K562 (cell line): ENCODE measurements around the gene TRIOBP. TPM values are rescaled to one million over a fixed set of nuclear protein-coding genes. Genes with fewer than 3 reads are reported as not detected.

ENCODE experiments used
- ETV6 ChIP-seq, 3 experiments: fragments of 150-350 bp in 1 of 3; sonication (generic) in 1 of 3; formaldehyde crosslinking in 1 of 3; IDR thresholded peaks; 2 replicates each; pipeline versions ENCODE4 v1.6.1 to v1.8.0; 2014 to 2022; ENCODE audit warnings: borderline replicate concordance in 2 of 3, low read depth in 2 of 3, antibody characterized with exemption in 1 of 3, low read length in 1 of 3, mild to moderate bottlenecking in 1 of 3, missing genetic modification reagents in 1 of 3
- FOXK1 ChIP-seq: sonication (generic); formaldehyde crosslinking; IDR thresholded peaks from 2 replicates; pipeline ENCODE4 v1.8.0; 2022; ENCODE audit warnings: missing genetic modification reagents, mild to moderate bottlenecking, borderline replicate concordance
- FOXP1 ChIP-seq: sonication (generic); formaldehyde crosslinking; IDR thresholded peaks from 2 replicates; pipeline ENCODE4 v1.8.0; 2022; ENCODE audit warnings: mild to moderate bottlenecking, missing genetic modification reagents
- GATA2 ChIP-seq: sonication (generic); formaldehyde crosslinking; IDR thresholded peaks from 2 replicates; pipeline ENCODE4 v1.4.0; 2020; ENCODE audit warnings: mild to moderate bottlenecking, missing genetic modification reagents
- HDAC3 ChIP-seq: fragments of 450-650 bp; IDR thresholded peaks from 2 replicates; pipeline ENCODE4 v1.6.1; 2018; ENCODE audit warnings: borderline replicate concordance, mild to moderate bottlenecking, moderate library complexity; ENCODE audit not compliant: partially characterized antibody
- HDGF ChIP-seq: fragments of 450-650 bp; IDR thresholded peaks from 2 replicates; pipeline ENCODE4 v1.6.1; 2016
- LEF1 ChIP-seq: fragments of 450-650 bp; IDR thresholded peaks from 2 replicates; pipeline ENCODE4 v1.6.1; 2016; ENCODE audit warnings: mild to moderate bottlenecking
- MAFF ChIP-seq: IDR thresholded peaks from 2 replicates; pipeline ENCODE4 v1.6.1; 2012; ENCODE audit warnings: low read length, improper control_type of control experiment
- NONO ChIP-seq, 2 experiments: fragments of 200-400 bp in 1 of 2; fragments of 450-650 bp in 1 of 2; formaldehyde crosslinking in 1 of 2; IDR thresholded peaks; 2 replicates each; pipeline ENCODE4 v1.6.1; 2017; ENCODE audit warnings: low read depth in 2 of 2, mild to moderate bottlenecking in 2 of 2, moderate library complexity in 2 of 2, low read length in 1 of 2
- NR2C2 ChIP-seq, 2 experiments: fragments of 200-800 bp in 1 of 2; sonication (Bioruptor generic) in 1 of 2; sonication (generic) in 1 of 2; formaldehyde crosslinking in 1 of 2; IDR thresholded peaks; 2 replicates each; pipeline versions ENCODE4 v1.6.1 to v1.8.0; 2016 to 2022; ENCODE audit warnings: mild to moderate bottlenecking in 1 of 2, missing compliant biosample characterization in 1 of 2, missing genetic modification characterization in 1 of 2, missing genetic modification reagents in 1 of 2
- PBX2 ChIP-seq, 2 experiments: IDR thresholded peaks in 1 of 2; conservative IDR thresholded peaks in 1 of 2; 2 replicates each; pipeline ENCODE4 v1.6.1; 2016; ENCODE audit warnings: low read depth in 2 of 2, mild to moderate bottlenecking in 1 of 2, missing compliant biosample characterization in 1 of 2, missing genetic modification characterization in 1 of 2, moderate library complexity in 1 of 2
- SMARCE1 ChIP-seq: fragments of 450-650 bp; IDR thresholded peaks from 2 replicates; pipeline ENCODE4 v1.7.1; 2016; ENCODE audit warnings: mild to moderate bottlenecking
- polyA plus RNA-seq, 8 experiments: library from polyadenylated mRNA; depleted of rRNA in 4 of 8; stranded (reverse) in 5 of 8; unstranded in 3 of 8; fragments of >200 nt; fragmentation: Nextera tagmentation in 2 of 8; fragmentation: Illumina TruSeq in 1 of 8; extraction: Ambion mirVana in 2 of 8; extraction: Trizol in 1 of 8; gene quantifications; 2 replicates each; pipeline versions ENCODE4 v1.2.1 to v1.2.3, GENCODE V29; 2011 to 2014; ENCODE audit warnings: inconsistent platforms in 1 of 8, missing spikeins in 1 of 8
- total RNA-seq, 7 experiments: library from RNA; depleted of rRNA in 6 of 7; stranded (reverse); fragments of >200 nt in 6 of 7; fragmentation: Illumina TruSeq in 2 of 7; extraction: Trizol in 2 of 7; gene quantifications; 2 replicates each; pipeline versions ENCODE4 v1.2.1 to v1.2.3, GENCODE V29; 2011 to 2021; ENCODE audit warnings: low replicate concordance in 1 of 7
- TF ChIP-seq, protein P1 (sequence below): fragments of 250-450 bp; sonication (Bioruptor Pico); IDR thresholded peaks from 2 replicates; pipeline ENCODE4 v1.4.0; 2020
- TF ChIP-seq, protein P2 (sequence below): fragments of 200-800 bp; sonication (Bioruptor generic); IDR thresholded peaks from 2 replicates; pipeline ENCODE4 v1.6.1; 2017; ENCODE audit warnings: missing genetic modification characterization, missing compliant biosample characterization

Gene TRIOBP
- total and polyA plus RNA-seq, 9 of the 15 experiments (the other 6 are each of a cell fraction or from before 2014, with no cell fraction given) = 0.24 to 13.8 (median 5.5) TPM

DNA sequence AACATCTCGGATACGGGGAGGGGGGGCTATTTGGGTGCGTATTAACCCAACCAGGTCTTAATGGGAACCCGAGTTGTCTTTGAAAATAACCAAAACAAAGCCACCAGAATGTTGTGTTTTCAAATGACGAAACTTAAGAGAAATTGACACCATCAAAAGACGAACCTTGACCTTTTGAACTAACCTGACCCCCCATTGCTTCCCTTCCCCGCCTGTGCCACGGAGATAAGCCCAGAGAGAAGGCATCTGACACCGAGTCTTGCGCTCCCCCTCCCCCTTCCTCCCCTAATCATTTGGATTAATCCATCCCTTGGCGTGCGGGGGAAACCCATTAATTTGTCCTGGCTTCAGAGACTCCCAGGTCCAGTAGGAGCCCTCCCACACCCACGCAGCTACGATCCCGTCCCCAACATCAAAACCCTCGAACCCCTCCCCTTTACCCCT, 106.4 kb downstream of the TRIOBP start (continued):
- TF ChIP-seq, protein P1, sequence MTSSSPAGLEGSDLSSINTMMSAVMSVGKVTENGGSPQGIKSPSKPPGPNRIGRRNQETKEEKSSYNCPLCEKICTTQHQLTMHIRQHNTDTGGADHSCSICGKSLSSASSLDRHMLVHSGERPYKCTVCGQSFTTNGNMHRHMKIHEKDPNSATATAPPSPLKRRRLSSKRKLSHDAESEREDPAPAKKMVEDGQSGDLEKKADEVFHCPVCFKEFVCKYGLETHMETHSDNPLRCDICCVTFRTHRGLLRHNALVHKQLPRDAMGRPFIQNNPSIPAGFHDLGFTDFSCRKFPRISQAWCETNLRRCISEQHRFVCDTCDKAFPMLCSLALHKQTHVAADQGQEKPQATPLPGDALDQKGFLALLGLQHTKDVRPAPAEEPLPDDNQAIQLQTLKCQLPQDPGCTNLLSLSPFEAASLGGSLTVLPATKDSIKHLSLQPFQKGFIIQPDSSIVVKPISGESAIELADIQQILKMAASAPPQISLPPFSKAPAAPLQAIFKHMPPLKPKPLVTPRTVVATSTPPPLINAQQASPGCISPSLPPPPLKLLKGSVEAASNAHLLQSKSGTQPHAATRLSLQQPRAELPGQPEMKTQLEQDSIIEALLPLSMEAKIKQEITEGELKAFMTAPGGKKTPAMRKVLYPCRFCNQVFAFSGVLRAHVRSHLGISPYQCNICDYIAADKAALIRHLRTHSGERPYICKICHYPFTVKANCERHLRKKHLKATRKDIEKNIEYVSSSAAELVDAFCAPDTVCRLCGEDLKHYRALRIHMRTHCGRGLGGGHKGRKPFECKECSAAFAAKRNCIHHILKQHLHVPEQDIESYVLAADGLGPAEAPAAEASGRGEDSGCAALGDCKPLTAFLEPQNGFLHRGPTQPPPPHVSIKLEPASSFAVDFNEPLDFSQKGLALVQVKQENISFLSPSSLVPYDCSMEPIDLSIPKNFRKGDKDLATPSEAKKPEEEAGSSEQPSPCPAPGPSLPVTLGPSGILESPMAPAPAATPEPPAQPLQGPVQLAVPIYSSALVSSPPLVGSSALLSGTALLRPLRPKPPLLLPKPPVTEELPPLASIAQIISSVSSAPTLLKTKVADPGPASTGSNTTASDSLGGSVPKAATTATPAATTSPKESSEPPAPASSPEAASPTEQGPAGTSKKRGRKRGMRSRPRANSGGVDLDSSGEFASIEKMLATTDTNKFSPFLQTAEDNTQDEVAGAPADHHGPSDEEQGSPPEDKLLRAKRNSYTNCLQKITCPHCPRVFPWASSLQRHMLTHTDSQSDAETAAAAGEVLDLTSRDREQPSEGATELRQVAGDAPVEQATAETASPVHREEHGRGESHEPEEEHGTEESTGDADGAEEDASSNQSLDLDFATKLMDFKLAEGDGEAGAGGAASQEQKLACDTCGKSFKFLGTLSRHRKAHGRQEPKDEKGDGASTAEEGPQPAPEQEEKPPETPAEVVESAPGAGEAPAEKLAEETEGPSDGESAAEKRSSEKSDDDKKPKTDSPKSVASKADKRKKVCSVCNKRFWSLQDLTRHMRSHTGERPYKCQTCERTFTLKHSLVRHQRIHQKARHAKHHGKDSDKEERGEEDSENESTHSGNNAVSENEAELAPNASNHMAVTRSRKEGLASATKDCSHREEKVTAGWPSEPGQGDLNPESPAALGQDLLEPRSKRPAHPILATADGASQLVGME (CRISPR knock-in tag) = no peak
- TF ChIP-seq HDGF (no peak), FOXK1 (CRISPR knock-in tag) (no peak), NR2C2 (CRISPR knock-in tag; IDR thresholded peaks at IDR 0.05) (no peak), NR2C2 (tag; IDR thresholded peaks at IDR 0.05) (peak; percentile 88), FOXP1 (0 out of 2 replicates have a peak, but pooled peaks have one; percentile 39), NONO (IDR thresholded peaks at IDR 0.05; ENCODE audit: low read depth in 2 of 2, low read length in 1 of 2) (peak in 1 of 2 experiments; percentile 96; a peak in 2 of 4 replicates), ETV6 (IDR thresholded peaks at IDR 0.05; ENCODE audit: borderline replicate concordance in 1 of 2, low read depth in 2 of 2, low read length in 1 of 2) (0 out of 4 replicates have a peak, but pooled peaks of 1 of the 2 experiments have one; percentile 11), ETV6 (CRISPR knock-in tag; IDR thresholded peaks at IDR 0.05; ENCODE audit: borderline replicate concordance) (no peak), HDAC3 (peak; percentile 92), LEF1 (peak; percentile 98), SMARCE1 (peak; percentile 93), MAFF (no peak), PBX2 (CRISPR knock-in tag; IDR thresholded peaks at IDR 0.05; ENCODE audit: low read depth) (no peak), PBX2 (tag; conservative IDR thresholded peaks at IDR 0.05; ENCODE audit: low read depth) (peak; percentile 42; the same call in 1 of the 2 replicates), GATA2 (CRISPR knock-in tag) (peak; percentile 87)
- TF ChIP-seq, protein P2, sequence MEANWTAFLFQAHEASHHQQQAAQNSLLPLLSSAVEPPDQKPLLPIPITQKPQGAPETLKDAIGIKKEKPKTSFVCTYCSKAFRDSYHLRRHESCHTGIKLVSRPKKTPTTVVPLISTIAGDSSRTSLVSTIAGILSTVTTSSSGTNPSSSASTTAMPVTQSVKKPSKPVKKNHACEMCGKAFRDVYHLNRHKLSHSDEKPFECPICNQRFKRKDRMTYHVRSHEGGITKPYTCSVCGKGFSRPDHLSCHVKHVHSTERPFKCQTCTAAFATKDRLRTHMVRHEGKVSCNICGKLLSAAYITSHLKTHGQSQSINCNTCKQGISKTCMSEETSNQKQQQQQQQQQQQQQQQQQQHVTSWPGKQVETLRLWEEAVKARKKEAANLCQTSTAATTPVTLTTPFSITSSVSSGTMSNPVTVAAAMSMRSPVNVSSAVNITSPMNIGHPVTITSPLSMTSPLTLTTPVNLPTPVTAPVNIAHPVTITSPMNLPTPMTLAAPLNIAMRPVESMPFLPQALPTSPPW (CRISPR knock-in tag) = peak; percentile 91
